DLD1 (cell line): ENCODE data around the gene PYDC1.
"Not testable (repeated sequence)": the region's sequence is repeated elsewhere in the genome, so short reads cannot be mapped to it uniquely, and the experiment has no call there.

ENCODE experiments used
- in situ Hi-C: cut with HindIII; loops from 2 replicates; pipeline ENCODE4 v1.10.0; 2017; ENCODE audit warnings: low sequenced_read_pairs

Gene PYDC1

GRCh38 chr16:31223044-31223443, 6.1 kb upstream of the PYDC1 start:
- in situ Hi-C loops, result no loop called here

GRCh38 chr16:31221357-31222160, 4.6 kb upstream of the PYDC1 start:
- in situ Hi-C loops, result no loop called here

DNA sequence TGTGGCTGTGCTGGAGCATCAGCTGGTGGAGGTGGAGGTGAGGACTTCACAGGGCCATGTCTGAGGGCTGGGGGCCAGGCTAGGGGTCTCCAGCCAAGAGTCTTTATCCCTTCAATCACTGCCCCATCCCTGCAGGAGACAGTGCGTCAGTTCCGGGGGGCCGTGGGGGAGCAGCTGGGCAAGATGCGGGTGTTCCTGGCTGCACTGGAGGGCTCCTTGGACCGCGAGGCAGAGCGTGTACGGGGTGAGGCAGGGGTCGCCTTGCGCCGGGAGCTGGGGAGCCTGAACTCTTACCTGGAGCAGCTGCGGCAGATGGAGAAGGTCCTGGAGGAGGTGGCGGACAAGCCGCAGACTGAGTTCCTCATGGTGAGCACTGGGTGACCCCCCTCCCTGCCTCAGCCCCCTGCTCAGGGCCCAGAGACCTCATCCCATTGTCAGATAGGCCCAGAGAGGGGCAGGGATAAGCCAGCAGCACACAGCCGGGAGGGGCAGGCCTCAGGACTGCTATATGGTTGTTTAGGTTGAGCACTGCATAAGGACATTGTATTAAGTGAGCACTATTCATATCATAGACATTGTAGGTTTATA, 2.3 kb upstream of the PYDC1 start:
- in situ Hi-C loops, result no loop called here

GRCh38 chr16:31217136-31217530, 198 bp upstream of the PYDC1 start:
- in situ Hi-C loops, result no loop called here

- in situ Hi-C loops, result no loop called here
Observed at GRCh38 chr16:31215287-31216162, 1.4 kb downstream of the PYDC1 start.

GRCh38 chr16:31214708-31215286, 2.1 kb downstream of the PYDC1 start:
- in situ Hi-C loops, result no loop called here

- in situ Hi-C loops, result no loop called here
Observed at GRCh38 chr16:31213877-31214707, 2.8 kb downstream of the PYDC1 start, which contains the start of gene TRIM72. Gene TRIM72, plus strand, starts transcription at chr16:31214119. Its CDS starts 620 bp downstream, at chr16:31214739.

- in situ Hi-C loops, result no loop called here
Observed at GRCh38 chr16:31213342-31213741, 3.6 kb downstream of the PYDC1 start.

DNA sequence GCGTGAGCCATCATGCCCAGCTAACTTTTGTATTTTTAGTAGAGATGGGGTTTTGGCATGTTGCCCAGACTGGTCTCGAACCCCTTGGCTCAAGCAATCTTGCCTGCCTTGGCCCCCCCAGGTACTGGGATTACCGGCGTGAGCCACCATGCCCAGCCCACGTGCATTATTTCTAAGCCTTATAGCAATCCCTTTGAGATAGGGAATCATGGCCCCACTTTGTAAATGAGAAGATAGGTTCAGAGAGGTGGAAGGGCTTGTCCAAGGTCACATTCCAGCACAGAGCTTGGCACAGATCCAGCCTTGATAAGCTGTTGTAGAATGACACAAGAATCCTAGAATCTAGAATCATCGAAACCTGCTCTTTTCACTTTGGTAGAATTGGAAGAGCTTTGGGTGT, 10.2 kb downstream of the PYDC1 start:
- in situ Hi-C loops, result no loop called here

- in situ Hi-C loops, result no loop called here
Observed at GRCh38 chr16:31204871-31205666, 11.9 kb downstream of the PYDC1 start.

DNA sequence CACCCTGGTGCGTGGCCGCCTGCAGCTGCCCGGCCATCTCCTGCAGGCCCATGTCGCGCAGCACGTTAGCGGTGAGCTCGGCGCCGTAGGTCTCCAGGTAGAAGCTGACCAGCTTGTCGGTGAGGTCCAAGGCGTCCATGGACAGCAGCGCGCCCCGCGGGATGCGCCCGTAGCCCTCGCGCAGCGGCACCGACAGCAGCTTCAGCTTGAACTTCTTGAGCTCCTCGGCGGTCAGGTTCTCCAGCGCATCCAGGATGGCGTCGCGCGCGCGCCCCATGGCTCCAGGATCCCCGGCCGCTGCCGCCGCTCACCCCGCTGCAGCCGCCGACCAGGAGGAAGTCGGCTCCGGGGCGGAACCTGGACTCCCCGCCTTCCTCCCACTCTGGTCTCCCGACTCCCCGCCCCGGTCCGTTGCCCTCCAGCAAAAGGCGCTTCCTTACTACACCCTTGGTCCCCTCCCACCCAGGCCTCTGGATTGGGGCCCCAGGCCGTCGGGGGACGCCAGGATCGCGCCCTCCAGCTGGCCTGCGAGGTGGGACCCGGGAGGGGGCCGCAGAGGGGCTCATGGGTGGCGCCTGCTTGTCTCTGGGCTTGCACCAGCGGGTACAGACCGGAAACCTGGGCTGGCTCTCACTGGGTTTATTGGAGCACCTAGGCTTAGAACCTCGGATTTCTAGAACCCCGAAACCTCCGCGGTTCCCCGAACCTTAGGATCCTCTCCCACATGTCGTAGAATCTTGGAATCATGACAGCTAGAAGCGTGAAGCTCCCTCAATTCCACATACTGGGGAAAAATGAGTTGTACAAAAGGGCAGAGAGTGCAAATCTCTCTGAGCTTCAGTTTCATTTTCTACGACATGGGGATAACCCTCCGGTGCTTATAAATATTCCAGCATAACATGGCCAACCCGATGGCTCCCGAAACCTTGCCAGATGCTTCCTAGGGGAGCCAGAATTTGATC, 14.2 kb downstream of the PYDC1 start, which contains the start of gene PYCARD:
Gene PYCARD, minus strand, starts transcription at position 347 of the 962 bp plus-strand sequence. Its CDS starts 70 bp downstream, at position 277.
- in situ Hi-C loops, result no loop called here

GRCh38 chr16:31201582-31202413, 15.1 kb downstream of the PYDC1 start:
- in situ Hi-C loops, result no loop called here

DNA sequence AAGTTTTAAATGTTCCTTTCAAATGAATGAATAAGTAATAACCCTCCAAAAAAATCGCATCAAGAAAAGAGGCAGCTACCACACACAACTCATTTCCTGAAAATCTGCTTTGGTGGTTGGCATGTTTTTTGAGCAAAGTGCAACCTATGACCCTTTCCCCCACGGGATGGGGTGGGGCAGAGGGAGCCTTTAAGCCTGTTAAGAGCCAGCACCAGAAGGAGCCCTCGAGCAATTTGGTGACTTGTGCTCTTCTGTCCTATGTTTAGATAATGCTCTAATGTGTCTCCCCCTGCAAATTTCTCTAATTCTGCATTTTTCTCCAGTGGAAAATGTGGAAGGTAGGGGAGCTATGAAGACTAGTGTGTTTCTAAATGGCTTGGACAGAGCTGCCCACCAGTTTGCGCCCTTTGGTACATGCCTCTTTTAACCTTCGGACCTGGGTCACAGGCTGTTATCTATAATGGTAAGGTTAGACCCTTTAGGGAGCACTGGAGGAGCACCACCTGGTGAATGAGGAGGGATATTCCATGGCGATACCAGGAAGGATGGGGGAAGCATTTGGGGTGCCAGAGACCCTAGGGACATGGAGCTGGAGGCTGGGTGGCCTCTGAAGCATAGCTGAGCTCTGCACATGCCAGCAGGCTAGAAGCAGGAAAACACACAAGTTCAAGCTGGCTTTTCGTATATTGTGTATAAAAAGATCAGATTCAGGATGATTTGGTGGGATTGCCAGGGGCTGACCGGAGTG, 15.9 kb downstream of the PYDC1 start:
- in situ Hi-C loops, result no loop called here

- in situ Hi-C loops, result not testable (repeated sequence)
Observed at GRCh38 chr16:31200111-31200510, 16.8 kb downstream of the PYDC1 start.

DNA sequence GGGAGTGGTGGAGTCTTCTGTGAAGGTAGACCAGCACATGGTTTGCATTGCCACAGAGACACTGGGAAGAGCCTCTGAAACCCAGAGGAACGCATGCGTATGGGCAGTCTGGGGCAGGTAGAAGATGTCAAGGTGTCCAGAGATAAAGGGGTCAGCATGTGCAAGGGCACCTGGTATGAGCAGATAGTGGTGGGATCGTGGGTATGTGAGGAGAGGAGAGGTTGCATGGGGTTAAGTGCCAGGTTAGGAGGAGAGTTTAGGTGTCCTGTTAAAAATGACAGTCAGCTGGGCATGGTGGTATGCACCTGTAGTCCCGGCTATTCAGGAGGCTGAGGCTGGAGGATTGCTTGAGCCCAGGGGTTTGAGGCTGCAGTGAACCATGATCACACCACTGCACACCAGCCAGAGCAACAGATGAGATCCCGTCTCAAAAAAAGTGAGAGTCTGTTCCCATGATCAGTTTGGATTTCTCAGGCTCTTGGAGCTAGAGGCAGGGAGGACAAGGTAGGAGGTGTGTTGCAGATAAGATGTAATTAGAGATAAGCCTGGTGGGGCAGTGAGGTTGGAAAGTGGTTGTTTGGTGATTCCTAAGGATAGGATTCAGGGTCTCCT, 17.4 kb downstream of the PYDC1 start:
- in situ Hi-C loops, result no loop called here

GRCh38 chr16:31198207-31198882, 18.6 kb downstream of the PYDC1 start:
- in situ Hi-C loops, result no loop called here
